OCI-LY7 (cell line): ENCODE data around the gene ARMC9. TPM values are rescaled to one million over a fixed set of nuclear protein-coding genes. Genes with fewer than 3 reads are reported as not detected.
A peak's percentile ranks its signal among the peaks of the same experiment; 100 is the strongest.

ENCODE experiments used
- BruUV-seq: library from RNA; stranded (reverse); fragments of 400-500 nt; replicated peaks from 2 replicates; lab custom pipeline; 2021; lab: Mats Ljungman, UMichigan
- CTCF ChIA-PET: fragments of 300-600 bp; sonication (Branson Sonifier 250); formaldehyde crosslinking; loops from one replicate; lab custom pipeline; 2022; ENCODE audit warnings: antibody characterized with exemption; ENCODE audit not compliant: unreplicated experiment; lab: Charles Lee
- POLR2A ChIA-PET: fragments of 300-600 bp; sonication (Branson Sonifier 250); formaldehyde crosslinking; loops from one replicate; lab custom pipeline; 2022; ENCODE audit warnings: antibody characterized with exemption; lab: Charles Lee
- DNase-seq: peaks from one replicate; pipeline ENCODE4 v3.0.0-alpha.2; 2015; ENCODE audit warnings: low spot score
- H2AFZ ChIP-seq: fragments of 200-600 bp; sonication (generic), shearing (Covaris generic); 2 replicates; pipeline ENCODE4 v1.6.1; 2014; ENCODE audit warnings: mild to moderate bottlenecking, antibody characterized with exemption, low read length, moderate library complexity
- H3K27ac ChIP-seq: fragments of 200-600 bp; sonication (generic); 2 replicates; pipeline ENCODE4 v1.5.1; 2014; ENCODE audit warnings: mixed run types, low read depth, mild to moderate bottlenecking, moderate library complexity, low read length, inconsistent platforms; ENCODE audit not compliant: poor library complexity, severe bottlenecking
- H3K36me3 ChIP-seq: fragments of 200-600 bp; sonication (generic); 2 replicates; pipeline ENCODE4 v1.6.1; 2014; ENCODE audit warnings: mild to moderate bottlenecking, antibody characterized with exemption, low read length, moderate library complexity, mixed read lengths; ENCODE audit not compliant: insufficient read depth
- H3K4me1 ChIP-seq: fragments of 200-600 bp; sonication (generic); 2 replicates; pipeline ENCODE4 v1.5.1; 2014; ENCODE audit warnings: mild to moderate bottlenecking, low read length; ENCODE audit not compliant: insufficient read depth, poor library complexity, severe bottlenecking
- H3K4me2 ChIP-seq: fragments of 200-600 bp; sonication (generic); 2 replicates; pipeline ENCODE4 v1.6.1; 2014; ENCODE audit warnings: mild to moderate bottlenecking, low read length
- H3K4me3 ChIP-seq: fragments of 200-600 bp; sonication (generic); 2 replicates; pipeline ENCODE4 v1.5.1; 2014; ENCODE audit warnings: mild to moderate bottlenecking, low read depth, low read length; ENCODE audit not compliant: poor library complexity, severe bottlenecking
- H3K79me2 ChIP-seq: fragments of 200-600 bp; sonication (generic); 2 replicates; pipeline ENCODE4 v1.6.1; 2016; ENCODE audit warnings: low read depth, mild to moderate bottlenecking, low read length, moderate library complexity, mixed read lengths; ENCODE audit not compliant: insufficient read depth
- H3K9me2 ChIP-seq: fragments of 200-600 bp; sonication (generic); 2 replicates; pipeline ENCODE4 v1.6.1; 2016; ENCODE audit warnings: mild to moderate bottlenecking, low read length, mixed read lengths; ENCODE audit not compliant: insufficient read depth
- H3K9me3 ChIP-seq: fragments of 200-600 bp; sonication (generic); 2 replicates; pipeline ENCODE4 v1.6.1; 2014; ENCODE audit warnings: mild to moderate bottlenecking, mixed run types, low read length, mixed read lengths
- H4K20me1 ChIP-seq: fragments of 200-600 bp; sonication (generic); 2 replicates; pipeline ENCODE4 v1.6.1; 2014; ENCODE audit warnings: mild to moderate bottlenecking, antibody characterized with exemption, low read length, moderate library complexity, mixed read lengths; ENCODE audit not compliant: insufficient read depth
- EZH2phosphoT487 ChIP-seq: fragments of 200-600 bp; sonication (generic); IDR thresholded peaks from 2 replicates; pipeline ENCODE4 v1.6.1; 2018; ENCODE audit warnings: low read depth, borderline replicate concordance, mild to moderate bottlenecking, mixed run types, antibody characterized with exemption, low read length, moderate library complexity, mixed read lengths
- intact Hi-C: fragments of 100-400 bp; cut with micrococcal nuclease; formaldehyde crosslinking; loops from one replicate; pipeline ENCODE4 v1.10.0; 2022; ENCODE audit not compliant: unreplicated experiment
- total RNA-seq, 2 experiments: library from RNA; depleted of rRNA in 1 of 2; stranded (reverse); fragments of >200 nt in 1 of 2; shearing (Covaris generic) in 1 of 2; gene quantifications; 2 replicates each; pipeline ENCODE4 v1.2.3, GENCODE V29; 2014 to 2022
- TF ChIP-seq, protein P1 (sequence below): fragments of 200-600 bp; sonication (generic); conservative IDR thresholded peaks from 2 replicates; pipeline ENCODE4 v1.5.1; 2014; ENCODE audit warnings: mild to moderate bottlenecking, antibody characterized with exemption, low read length, moderate library complexity, mixed read lengths

The ARMC9 gene
- total RNA-seq, 2 experiments from 2014 or later: 6.6 to 12.2 TPM

DNA sequence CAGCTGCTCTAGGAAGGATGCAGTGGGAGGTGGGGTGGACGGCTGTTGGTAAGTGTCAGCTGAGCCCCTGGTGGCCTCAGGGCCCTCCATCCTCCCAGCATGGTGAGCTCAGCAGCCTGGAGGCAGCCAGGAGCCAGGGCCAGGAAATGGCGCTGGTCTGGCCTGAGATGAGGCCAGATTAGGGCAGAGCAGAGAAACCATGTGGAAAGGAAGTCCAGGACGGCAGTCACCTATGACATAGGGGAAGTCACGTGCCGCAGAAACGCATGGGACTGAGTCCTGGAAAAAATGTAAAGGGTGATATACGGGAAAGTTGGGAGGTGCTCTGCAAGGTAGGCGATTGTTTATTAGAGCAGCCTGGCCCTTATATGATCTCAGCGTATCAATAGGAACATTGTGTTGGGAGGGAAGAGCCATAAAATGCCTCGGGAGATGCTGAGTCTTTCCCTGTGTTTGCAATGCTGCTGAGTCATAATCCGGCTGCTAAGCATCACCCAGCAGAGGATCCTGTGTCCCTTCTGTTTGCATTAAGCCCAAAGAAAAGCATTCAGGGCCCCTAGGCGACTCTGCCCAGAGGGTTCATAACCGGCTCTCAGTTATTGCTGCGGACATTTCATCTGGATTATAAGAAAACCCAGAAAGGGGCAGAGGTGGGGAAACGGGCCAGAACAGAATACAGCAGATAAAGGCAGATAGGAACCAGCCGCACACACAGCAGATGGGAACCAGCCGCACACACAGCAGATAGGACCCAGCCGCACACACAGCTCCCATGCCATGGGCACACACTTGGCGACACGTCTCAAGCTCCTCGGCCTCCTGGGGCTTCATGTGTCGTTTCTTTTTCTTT is 166.8 kb downstream of the ARMC9 start:
- POLR2A ChIA-PET: no interaction called here
- Histone ChIP-seq H3K9me2 (no peaks in the 10 kb centered on the region), H3K36me3 (no peaks in the 10 kb centered on the region), H3K9me3 (no peaks in the 10 kb centered on the region), H3K4me2 (no peak overlapping the region), H3K4me1 (peaks cover 18% of the 10 kb centered on the region), H2AFZ (0 out of 2 replicates have a peak overlapping the region, but pooled peaks have one; percentile 42), H3K79me2 (no peaks in the 10 kb centered on the region), H4K20me1 (no peaks in the 10 kb centered on the region), H3K27ac (no peak overlapping the region), H3K4me3 (no peak overlapping the region)
- peak; percentile 13 for DNase-seq
- CTCF ChIA-PET: no interaction called here
- intact Hi-C loops: no loop called here
- BruUV-seq: no TSS peak
- no peak for TF ChIP-seq EZH2phosphoT487
- TF ChIP-seq, protein P1, sequence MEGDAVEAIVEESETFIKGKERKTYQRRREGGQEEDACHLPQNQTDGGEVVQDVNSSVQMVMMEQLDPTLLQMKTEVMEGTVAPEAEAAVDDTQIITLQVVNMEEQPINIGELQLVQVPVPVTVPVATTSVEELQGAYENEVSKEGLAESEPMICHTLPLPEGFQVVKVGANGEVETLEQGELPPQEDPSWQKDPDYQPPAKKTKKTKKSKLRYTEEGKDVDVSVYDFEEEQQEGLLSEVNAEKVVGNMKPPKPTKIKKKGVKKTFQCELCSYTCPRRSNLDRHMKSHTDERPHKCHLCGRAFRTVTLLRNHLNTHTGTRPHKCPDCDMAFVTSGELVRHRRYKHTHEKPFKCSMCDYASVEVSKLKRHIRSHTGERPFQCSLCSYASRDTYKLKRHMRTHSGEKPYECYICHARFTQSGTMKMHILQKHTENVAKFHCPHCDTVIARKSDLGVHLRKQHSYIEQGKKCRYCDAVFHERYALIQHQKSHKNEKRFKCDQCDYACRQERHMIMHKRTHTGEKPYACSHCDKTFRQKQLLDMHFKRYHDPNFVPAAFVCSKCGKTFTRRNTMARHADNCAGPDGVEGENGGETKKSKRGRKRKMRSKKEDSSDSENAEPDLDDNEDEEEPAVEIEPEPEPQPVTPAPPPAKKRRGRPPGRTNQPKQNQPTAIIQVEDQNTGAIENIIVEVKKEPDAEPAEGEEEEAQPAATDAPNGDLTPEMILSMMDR: no peak

DNA sequence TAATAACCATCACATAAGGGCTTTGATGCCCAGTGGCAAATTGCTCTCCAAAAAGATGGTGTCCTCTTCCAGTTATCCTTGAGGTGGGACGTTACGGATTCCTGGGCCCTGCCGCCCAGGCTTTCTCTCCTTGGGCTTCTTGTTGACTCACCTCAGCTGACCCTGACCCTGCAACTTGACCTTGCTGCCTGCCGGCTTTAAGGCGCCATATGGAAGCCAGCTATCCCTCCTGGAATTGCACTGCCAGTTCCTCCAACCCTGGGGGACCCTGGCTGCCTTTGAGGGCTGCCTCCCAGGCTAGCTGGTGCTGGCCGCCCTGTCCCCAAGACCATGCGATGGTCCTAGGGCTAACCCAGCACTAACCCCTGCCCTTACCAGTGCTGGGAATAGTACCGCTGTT is 168.7 kb downstream of the ARMC9 start:
- intact Hi-C loops: no loop called here
- Histone ChIP-seq H3K36me3 (no peaks in the 10 kb centered on the region), H3K4me1 (peaks cover 12% of the 10 kb centered on the region), H3K9me2 (no peaks in the 10 kb centered on the region), H2AFZ (no peak overlapping the region), H3K9me3 (no peaks in the 10 kb centered on the region), H3K27ac (no peak overlapping the region), H4K20me1 (no peaks in the 10 kb centered on the region), H3K4me2 (no peak overlapping the region), H3K4me3 (no peak overlapping the region), H3K79me2 (no peaks in the 10 kb centered on the region)
- no TSS peak for BruUV-seq
- ChIA-PET CTCF (no interaction called here), POLR2A (interaction anchor here (0.7 kb wide), 1 partner anchor 232 kb away, joined by 3 read pairs; no protein-coding TSS in a partner anchor)
- TF ChIP-seq, protein P1: no peak
- no peak for TF ChIP-seq EZH2phosphoT487
- DNase-seq: no peak
